Stimulated activated CD4-positive, alpha-beta T cell treated with anti-CD3 and anti-CD28 coated beads, Interleukin-1b, Interleukin-23, amount 100 ng/mL, for 4 hours (primary cell): ENCODE data around the gene NUTM2E.
"Not testable (repeated sequence)": the region's sequence is repeated elsewhere in the genome, so short reads cannot be mapped to it uniquely, and the experiment has no call there.

Experiments
- DNase-seq, 2 donors: peaks; one replicate each; pipeline ENCODE4 v3.0.0-alpha.2; 2020; ENCODE audit warnings: low read depth in 2 of 2

The NUTM2E gene, protein sequence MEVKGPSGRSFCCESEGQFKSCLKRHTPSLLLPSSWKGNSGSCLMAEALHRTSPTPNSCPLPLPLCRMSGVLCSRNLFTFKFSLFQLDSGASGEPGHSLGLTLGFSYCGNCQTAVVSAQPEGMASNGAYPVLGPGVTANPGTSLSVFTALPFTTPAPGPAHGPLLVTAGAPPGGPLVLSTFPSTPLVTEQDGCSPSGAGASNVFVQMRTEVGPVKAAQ (N-terminal part only)

GRCh38 chr10:79826496-79827215 lies at the start of gene NUTM2E:
Gene NUTM2E (plus strand): TSS chr10:79826739. CDS start chr10:79841741, 15,002 bp downstream.
- peak; percentile 52 to 62 for DNase-seq

DNA sequence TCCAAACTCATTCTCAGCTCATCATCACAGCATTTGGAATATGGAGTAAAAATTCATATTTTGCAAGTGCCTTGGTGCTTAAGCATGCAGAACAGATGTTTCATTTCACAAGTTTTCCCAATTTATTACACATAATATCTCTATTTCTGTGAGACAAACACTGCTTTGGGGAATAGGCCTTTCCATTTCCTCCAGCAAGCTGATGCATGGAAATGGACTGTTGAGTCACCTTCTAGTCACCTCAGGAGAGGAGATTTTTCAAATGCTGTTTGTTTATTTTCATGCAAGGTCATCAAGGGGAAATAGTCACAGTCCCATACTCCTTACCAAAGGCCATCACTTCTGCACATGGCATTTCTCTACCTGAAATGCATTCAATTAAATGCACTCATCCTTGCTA lies 48.5 kb upstream of the NUTM2E start:
- DNase-seq: not testable (repeated sequence)

- peak; percentile 30 to 47 for DNase-seq
These were observed 47.1 kb upstream of the NUTM2E start for GRCh38 chr10:79779310-79779938.

DNA sequence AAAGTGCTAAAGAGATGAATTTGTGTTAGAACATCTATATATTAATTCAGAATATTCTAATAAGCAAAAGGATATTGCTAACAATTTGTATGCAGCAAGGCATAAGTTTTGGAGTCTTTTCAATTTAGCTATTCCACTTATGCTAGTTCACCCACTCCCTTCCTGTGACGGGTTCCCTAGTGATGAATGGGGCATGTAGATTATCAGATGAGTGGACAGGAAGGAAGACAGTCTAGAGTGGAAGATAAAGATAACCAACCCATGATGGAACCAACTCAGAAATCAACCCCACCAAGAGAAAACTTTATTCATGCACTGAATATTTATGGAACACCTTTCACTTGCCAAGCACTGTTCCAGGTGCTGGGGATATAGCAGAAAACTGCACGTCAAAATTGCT lies 46.5 kb upstream of the NUTM2E start:
- not testable (repeated sequence) for DNase-seq

DNA sequence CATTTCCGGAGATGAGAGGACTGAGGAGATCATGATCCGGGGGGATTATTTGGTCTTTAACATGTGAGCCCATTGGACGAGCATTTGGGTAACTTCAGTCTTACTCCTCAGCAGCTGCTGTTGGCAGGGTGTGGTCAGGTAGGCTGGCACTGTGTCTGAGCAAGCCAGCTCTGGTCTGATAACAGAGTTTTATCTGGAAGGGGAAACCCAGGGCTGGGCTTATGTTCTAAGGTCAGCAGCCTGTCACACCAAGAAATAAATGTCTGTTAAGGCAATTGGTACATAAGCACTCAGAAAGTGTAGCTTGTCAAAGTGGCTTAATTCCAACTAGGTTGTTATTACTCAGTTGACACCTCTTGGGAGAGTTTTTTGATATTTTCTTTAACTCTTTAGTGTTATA lies 45.0 kb upstream of the NUTM2E start:
- not testable (repeated sequence) for DNase-seq

DNA sequence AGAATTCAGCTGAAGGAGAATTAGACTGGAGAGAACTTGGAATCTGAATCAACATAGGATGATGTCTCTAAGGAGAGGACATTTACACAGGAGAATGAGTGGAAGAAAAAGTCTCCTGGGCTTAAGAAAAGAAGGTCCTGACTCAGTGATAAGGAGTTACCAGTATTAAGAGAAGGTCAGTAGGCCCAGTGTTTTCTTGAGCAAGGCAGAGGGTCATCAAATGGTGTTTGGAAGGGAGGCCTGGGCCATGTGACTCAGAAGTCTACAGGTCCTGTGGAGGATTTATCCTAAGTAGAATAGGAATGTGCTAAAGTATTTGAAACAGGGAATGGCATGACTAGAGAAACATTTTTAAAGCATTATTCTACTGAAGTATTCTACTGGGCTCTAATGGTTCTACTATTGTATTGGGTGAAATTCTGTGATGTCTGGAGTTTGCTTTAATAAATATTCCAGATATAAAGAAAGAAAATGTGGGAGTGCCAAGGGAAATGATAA lies 39.0 kb upstream of the NUTM2E start:
- DNase-seq: not testable (repeated sequence)

- not testable (repeated sequence) for DNase-seq
These were observed 37.2 kb upstream of the NUTM2E start for GRCh38 chr10:79789351-79789750.

GRCh38 chr10:79791906-79792517 lies 34.5 kb upstream of the NUTM2E start:
- not testable (repeated sequence) for DNase-seq

DNA sequence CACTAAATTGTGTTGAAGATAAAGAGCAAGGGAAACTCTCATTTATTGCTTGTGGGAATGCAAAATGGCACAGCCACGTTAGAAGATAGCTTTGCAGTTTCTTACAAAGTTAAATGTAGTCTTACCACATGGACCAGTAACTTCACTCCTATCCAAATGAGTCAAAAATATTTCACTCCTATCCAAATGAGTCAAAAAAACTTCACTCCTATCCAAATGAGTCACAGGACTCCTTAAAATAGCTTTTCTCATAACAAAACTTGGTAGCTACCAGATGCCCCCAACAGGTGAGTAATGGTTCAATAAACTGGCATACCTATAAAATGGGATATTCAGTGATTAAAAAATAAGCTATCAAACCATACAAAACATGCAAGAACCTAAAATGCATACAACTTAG lies 27.2 kb upstream of the NUTM2E start:
- not testable (repeated sequence) for DNase-seq

DNA sequence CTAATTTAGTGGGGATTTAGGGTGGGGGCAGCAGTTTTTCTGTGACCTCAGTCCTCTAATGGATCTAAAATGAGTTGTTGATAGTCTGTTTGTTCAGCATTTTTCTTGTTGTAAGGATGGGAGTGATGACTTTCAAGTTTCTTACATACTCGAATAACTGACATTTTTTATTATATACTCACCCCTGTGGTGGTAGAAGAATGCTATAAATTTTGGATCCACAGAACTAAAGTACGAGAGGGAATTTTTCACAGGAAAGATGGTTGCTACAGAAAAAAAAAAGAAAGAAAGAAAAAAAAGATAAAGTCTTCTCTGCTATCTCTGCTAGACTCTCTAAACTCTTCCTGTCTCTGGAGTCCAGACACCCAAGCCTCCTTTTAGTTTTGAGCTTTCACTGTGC lies 20.7 kb upstream of the NUTM2E start:
- DNase-seq: not testable (repeated sequence)

DNA sequence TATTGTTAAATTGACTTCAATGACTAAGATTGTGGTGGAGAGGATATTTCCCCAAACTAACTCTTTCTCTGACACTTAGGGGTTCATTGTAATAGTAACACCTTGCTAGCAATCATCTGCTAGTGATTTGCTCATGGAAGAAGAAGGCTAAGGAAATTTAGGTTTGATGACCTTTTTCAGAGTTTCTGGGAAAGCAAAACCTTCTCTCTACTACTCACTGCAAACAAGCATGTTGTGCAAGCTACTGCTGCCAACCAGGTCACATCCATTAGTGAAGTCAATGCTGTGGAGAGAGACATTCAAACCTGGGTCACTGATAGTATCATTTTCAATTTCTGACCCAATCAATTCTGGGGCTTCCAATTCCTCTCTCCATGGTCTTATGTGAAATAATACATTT lies 14.6 kb upstream of the NUTM2E start:
- DNase-seq: not testable (repeated sequence)

GRCh38 chr10:79816290-79816689 lies 10.2 kb upstream of the NUTM2E start:
- not testable (repeated sequence) for DNase-seq

DNA sequence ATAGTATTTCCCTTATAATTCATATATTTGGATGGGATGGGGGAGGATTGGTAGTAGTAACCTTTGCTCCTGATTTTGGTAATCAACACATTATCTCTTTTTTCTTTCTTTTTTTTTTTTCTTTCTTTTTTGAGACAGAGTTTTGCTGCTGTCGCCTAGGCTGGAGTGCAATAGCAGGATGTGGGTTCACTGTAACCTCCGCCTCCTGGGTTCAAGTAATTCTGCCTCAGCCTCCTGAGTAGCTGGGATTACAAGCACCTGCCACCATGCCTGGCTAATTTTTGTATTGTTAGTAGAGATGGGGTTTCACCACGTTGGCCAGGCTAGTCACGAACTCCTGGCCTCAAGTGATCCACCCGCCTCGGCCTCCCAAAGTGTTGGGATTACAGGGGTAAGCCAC lies 3.2 kb upstream of the NUTM2E start:
- not testable (repeated sequence) for DNase-seq

- not testable (repeated sequence) for DNase-seq
These were observed 940 bp upstream of the NUTM2E start for GRCh38 chr10:79825587-79826011.

DNA sequence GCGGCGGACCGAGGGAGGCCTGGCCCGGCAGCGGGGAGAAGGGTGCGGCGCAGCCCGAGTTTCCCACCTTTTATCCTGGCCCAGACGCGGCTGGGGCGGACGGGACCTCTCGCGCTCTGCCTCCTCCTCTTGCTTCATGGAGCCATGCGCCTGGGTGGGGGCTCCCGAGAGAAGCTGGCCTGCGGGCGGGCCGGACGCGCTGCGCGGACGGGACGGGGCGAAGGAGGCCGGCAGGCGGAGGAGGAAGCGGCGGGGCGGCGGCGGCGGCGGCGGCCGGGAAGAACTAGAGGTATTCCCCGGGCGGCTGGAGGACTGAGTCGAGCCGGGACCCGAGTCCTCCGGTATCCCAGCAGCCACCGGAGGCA lies 426 bp upstream of the NUTM2E start:
- DNase-seq: peak; percentile 3 to 36

DNA sequence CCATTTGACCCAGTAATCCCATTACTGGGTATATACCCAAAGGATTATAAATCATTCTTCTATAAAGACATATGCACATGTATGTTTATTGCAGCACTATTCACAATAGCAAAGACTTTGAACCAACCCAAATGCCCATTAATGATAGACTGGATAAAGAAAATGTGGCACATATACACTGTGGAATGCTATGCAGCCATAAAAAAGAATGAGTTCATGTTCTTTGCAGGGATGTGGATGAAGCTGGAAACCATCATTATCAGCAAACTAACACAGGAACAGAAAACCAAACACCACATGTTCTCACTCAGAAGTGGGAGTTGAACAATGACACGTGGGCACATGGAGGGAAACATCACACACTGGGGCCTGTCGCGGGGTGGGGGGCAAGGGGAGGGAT lies 7.3 kb downstream of the NUTM2E start:
- not testable (repeated sequence) for DNase-seq

DNA sequence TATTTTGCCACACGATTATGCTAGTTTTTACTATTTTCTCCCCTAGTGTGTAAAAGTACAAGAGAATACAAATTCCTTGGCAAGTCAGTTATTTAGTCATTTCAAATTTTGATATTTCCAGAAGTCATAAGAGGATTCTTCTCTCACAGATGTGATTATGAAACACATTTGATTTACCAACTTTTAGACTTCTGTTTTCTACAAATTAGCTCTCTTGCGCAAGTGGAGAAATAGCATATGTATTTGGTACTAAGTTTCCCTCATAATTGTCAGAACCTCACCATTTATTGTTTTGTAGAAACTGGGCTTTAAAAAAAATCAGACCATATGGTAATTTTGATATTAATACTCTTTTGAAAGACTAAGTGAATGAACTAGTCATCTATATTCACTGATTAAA lies 9.4 kb downstream of the NUTM2E start:
- not testable (repeated sequence) for DNase-seq

GRCh38 chr10:79836891-79837290 lies 10.4 kb downstream of the NUTM2E start:
- not testable (repeated sequence) for DNase-seq

DNA sequence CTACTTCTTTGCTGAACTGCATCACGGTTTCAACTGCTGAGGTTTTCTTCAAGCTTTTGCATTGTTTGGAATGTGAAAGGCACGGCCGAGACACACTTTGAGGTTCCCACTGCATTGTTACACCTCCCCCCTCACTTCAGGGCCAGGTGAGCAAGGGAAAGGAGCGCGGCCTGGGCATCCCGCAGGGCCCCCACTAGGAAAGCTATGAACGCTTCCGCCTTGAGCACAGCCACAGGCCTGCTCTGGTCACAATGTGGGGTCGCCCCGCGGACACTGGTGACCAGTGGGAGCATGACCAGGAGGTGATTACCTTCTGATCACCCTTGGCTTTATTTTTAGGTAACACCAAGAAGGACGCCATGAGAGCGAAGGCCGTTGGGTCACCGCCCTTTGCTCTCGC lies 11.9 kb downstream of the NUTM2E start:
- DNase-seq: not testable (repeated sequence)

DNA sequence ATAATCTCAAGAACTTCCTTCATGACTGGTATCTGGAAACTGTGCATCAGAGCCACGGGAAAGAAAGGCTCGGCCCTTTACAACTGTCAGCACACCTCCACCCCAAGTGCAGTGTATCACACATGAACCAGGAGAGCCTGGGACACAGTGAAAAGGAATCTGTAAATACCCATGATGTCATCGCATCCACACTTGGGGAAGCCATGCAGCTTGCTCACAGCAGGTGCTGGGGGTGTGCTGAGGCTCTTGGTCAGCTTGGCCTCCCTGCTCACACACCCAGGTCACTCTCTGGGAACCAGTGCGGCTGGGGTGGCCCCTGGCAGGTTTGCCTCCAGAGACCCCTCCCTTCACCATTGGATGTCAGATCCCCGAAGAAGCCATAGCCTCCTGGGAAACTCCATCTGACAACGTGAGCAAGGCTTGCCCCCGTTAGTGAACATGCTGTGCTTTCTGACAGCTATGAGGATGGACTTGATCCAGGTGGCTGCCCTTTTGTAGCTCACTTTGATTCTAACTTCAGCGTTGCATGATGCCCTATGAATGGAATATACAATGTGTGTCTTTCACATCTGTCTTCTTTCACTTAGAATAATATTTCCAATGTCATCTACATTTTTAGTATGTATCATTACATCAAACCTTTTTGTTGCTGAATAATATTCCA lies 26.8 kb downstream of the NUTM2E start:
- not testable (repeated sequence) for DNase-seq

DNA sequence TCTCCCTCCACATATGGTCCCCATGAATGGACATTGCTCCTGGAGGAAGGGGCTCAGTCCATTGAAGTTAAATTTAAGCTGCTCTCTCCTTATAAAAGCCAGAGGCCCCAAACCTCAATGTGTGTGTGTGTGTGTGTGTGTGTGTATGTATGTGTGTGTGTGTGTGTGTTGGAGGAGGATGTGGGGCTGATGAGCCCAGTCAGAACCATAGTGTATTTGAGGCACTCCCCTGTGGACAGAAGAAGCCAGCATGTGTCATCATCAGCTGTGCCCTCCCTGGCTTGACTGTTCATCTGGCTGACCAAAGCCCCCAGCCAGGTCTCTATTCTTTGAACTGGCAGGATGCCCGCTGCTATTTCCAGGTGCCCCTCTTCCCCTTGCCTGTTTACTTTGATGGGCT lies 35.7 kb downstream of the NUTM2E start:
- not testable (repeated sequence) for DNase-seq

DNA sequence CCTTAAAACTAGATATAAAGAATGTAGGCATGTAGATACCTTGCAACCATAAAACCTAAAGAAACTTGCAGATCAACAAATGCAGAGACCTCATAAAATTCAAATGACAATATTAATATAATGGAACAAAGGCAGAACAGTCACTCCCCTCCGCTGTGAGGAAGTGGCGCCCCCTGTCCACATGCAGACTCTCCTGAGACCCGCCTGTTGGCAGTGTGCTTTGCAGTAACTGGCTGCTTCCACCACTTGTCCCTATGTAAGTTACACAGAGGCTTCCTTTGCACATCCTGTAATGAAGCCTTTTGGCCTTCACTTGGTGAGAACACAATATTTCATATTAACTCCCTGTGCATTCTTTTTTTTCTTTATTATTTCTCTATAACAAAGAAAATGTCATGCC lies 36.3 kb downstream of the NUTM2E start:
- DNase-seq: not testable (repeated sequence)
